ENCODE data around the gene KIF2B.
"Not testable (repeated sequence)": the region's sequence is repeated elsewhere in the genome, so short reads cannot be mapped to it uniquely, and the experiment has no call there.

Gene KIF2B

DNA sequence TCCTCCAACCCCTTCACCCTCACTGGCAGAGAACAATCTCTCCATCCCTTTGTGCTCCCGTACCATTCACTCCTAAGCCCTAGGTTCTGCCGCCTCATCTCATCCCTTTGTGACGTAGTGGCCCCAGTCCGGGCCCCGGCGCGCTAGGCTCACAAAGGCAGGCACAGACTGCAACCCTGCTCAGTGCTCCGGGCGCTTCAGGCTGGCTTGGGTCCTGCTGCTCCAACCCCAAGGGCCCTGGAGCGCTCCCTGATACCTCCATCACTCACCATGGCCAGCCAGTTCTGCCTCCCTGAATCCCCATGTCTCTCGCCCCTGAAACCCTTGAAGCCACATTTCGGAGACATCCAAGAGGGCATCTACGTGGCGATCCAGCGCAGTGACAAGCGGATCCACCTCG, at the start of gene KIF2B:
KIF2B (plus strand) TSS at position 164 of the 400 bp plus-strand sequence; CDS start at position 271, 107 bp downstream.
- DNase-seq (ENCODE audit: low read depth), result no peak

DNA sequence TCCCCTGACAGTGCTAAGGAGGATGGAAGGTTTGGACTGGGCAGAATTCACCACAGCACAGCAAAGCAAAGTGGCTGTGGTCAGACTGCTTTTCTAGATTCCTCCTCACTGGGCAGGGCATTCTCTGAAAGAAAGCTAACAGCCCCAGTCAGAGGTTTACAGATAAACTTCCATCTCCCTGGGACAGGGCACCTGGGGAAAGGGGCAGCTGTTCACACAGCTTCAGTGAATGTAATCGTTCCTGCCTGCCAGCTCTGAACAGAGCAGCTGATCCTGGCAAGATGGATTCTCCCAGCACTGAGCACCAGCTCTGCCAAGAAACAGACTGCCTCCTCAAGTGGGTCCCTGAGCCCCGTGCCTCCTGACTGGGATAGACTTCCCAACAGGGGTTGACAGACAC, 42.4 kb upstream of the KIF2B start:
- no peak for DNase-seq (ENCODE audit: low read depth)

DNA sequence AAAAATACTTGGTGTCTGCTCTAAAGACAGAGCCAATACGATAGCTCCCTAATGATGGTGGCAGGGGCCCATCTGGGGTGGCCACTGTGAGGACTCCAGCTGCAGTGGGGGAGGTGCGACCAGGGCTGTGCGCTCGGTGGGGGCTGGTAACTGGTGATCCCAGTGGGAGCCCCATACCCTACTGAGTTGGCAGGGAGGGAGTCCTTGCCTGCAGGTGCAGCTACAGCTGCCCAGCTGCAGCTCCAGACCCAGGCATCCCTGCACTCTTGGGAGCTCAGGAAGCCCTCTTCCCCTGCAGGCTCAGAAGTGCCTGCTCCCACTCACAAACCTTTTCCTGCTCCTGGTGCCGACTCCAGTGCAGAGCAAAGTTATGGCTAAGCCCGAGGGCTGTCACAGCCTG, 31.2 kb upstream of the KIF2B start:
- DNase-seq (ENCODE audit: low read depth), result no peak

DNA sequence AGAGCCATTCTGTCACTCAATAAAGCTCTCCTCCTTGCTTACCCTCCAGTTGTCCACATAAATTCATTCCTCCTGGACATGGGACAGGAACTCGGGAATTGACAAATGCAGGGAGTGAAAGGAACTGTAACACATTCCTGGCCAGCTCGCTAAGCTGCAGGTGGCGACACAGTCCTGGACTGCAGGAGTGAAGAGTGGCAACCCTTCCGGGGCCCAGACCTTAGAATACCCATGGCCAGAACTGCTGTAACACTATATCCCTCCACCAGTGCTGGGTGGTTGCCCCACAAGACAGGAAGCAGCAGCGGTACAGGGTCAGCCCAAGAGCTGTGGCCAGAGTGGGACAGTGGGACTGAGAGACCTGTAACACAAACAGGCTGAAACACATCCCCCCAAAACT, 30.3 kb upstream of the KIF2B start:
- no peak for DNase-seq (ENCODE audit: low read depth)

- no peak for DNase-seq (ENCODE audit: low read depth)
Observed at GRCh38 chr17:53792997-53793396, 29.7 kb upstream of the KIF2B start.

DNA sequence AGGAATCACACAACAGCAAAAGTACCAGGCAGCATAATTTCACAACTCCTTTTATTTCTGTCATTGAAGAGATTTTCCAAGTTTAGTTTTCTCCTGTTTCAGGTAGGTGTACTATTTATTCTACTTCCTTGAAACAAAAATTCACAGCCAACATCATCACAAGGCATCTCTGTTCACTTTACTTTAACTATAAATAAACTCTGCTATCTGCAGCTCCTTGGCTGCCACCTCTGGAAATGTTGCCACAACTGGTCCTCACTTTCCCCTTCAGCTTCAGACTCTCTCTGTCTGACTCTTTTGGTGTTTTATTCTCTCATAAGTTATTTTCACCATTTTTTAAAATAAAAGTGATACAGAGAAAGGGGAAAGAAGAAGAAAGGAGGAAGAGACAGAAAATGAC, 27.9 kb upstream of the KIF2B start:
- DNase-seq (ENCODE audit: low read depth), result no peak

DNA sequence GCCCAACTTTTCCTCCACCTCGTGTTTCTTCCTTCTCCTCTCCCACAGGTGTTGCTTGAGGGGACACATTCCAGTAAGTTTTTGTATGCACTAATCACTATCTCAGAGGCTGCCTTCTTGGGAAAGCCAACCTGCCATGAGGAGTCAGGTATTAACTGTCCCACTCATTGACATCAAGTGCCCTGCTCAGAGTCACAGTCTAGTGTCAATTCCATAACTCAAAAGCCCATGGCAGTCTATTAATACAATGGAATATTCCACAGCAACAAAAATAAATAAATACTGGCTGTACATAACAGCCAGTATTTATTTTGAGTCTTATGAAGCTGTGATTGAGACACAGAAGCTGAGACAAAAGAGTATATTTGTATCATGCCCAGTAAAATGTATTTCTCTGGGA, 26.1 kb upstream of the KIF2B start:
- DNase-seq (ENCODE audit: low read depth), result no peak

- DNase-seq (ENCODE audit: low read depth), result no peak
Observed at GRCh38 chr17:53797501-53797900, 25.2 kb upstream of the KIF2B start.

GRCh38 chr17:53804437-53804836, 18.3 kb upstream of the KIF2B start:
- no peak for DNase-seq (ENCODE audit: low read depth)

DNA sequence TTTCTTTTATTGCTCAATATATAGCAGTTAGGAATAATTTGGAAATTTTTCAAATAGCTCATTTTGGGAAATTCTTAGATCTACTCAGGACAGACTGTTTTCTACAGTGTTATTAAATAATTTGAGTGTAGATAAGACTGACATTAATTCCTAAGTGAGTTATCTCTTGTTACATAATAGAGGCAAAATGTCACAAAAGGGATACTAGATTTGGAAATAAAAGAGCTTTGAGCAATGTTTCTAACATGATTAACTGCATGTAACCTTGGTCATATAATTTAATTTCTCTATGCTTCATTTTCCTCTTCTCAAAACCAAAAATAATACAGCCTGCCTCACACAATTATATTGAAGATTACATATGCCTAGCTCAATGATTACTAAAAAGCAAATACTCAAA, 16.3 kb upstream of the KIF2B start:
- no peak for DNase-seq (ENCODE audit: low read depth)

GRCh38 chr17:53807286-53807685, 15.4 kb upstream of the KIF2B start:
- no peak for DNase-seq (ENCODE audit: low read depth)

- DNase-seq (ENCODE audit: low read depth), result no peak
Observed at GRCh38 chr17:53818271-53818670, 4.5 kb upstream of the KIF2B start.

- no peak for DNase-seq (ENCODE audit: low read depth)
Observed at GRCh38 chr17:53818929-53819328, 3.8 kb upstream of the KIF2B start.

- DNase-seq (ENCODE audit: low read depth), result no peak
Observed at GRCh38 chr17:53819956-53820355, 2.8 kb upstream of the KIF2B start.

DNA sequence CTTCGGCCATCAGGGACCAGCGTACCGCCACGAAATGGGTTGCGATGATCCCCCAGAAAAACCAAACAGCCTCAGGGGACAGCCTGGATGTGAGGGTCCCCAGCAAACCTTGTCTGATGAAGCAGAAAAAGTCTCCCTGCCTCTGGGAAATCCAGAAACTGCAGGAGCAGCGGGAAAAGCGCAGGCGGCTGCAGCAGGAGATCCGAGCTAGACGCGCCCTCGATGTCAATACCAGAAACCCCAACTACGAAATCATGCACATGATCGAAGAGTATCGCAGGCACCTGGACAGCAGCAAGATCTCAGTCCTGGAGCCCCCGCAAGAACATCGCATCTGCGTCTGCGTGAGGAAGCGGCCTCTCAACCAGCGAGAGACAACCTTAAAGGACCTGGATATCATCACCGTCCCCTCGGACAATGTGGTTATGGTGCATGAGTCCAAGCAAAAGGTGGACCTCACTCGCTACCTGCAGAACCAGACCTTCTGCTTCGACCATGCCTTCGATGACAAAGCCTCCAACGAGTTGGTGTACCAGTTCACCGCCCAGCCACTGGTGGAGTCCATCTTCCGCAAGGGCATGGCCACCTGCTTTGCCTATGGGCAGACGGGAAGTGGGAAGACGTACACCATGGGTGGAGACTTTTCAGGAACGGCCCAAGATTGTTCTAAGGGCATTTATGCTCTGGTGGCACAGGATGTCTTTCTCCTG, 769 bp downstream of the KIF2B start:
- DNase-seq (ENCODE audit: low read depth), result no peak

GRCh38 chr17:53834771-53835170, 12.0 kb downstream of the KIF2B start:
- not testable (repeated sequence) for DNase-seq (ENCODE audit: low read depth)

DNA sequence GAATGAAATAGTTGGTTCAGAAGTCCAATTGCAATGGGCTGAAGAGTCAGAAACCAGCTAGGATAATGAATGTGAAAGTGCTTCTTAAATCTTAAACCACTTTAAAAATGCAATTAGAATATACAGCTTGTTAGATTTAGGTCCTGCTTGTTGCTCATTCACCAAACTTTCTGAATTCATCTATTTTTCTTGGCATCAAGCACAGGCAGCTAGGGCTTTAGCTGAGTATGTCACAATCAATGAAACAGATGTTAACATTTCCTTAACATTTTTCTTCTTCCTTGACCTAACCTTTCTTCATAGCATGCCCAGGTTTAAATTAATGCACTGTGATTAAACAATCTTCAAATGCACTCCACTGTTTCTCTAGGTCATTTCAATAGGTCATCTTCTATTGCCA, 14.4 kb downstream of the KIF2B start:
- no peak for DNase-seq (ENCODE audit: low read depth)

- DNase-seq (ENCODE audit: low read depth), result no peak
Observed at GRCh38 chr17:53844491-53845107, 21.9 kb downstream of the KIF2B start.

DNA sequence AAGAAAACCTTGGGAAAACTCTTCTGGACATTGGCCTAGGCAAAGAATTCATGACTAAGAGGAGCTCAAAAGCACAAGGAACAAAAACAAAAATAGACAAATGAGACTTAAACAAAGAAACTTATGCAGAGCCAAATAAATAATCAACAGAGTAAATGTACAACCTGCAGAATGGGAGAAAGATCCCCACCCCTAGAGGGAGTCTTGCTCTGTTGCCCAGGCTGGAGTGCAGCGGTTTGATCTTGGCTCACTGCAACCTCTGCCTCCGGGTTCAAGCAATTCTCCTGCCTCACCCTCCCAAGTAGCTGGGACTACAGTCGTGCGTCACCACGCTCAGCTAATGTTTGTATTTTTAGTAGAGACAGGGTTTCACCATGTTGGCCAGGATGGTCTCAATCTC, 48.4 kb downstream of the KIF2B start:
- not testable (repeated sequence) for DNase-seq (ENCODE audit: low read depth)
